Heart right ventricle (tissue), 16 donors: Measurements from ENCODE around the gene SLC6A9. TPM values are rescaled to one million over a fixed set of nuclear protein-coding genes. Genes with fewer than 3 reads are reported as not detected.

Experiments used
- ATAC-seq, 8 donors: fragments of 200-7000 bp; cut with Tn5 transposase; one replicate each; pipeline ENCODE4 v1.9.1; 2020; ENCODE audit warnings: mild to moderate bottlenecking in 8 of 8, moderate library complexity in 8 of 8, moderate number of reproducible peaks in 1 of 8
- DNase-seq, 2 donors: peaks; one replicate each; pipeline ENCODE4 v3.0.0-alpha.2; 2020
- H3K27ac ChIP-seq, 10 donors: fragments of 200-600 bp; sonication (generic) in 2 of 10; one replicate each; pipeline versions ENCODE4 v1.5.0 to v1.8.0; 2020 to 2022; ENCODE audit warnings: mild to moderate bottlenecking in 3 of 10
- H3K27me3 ChIP-seq, 7 donors: fragments of 200-600 bp; one replicate each; pipeline ENCODE4 v1.8.0; 2021 to 2022; ENCODE audit warnings: mild to moderate bottlenecking in 2 of 7
- H3K36me3 ChIP-seq, 9 donors: fragments of 200-600 bp; sonication (generic) in 1 of 9; one replicate each; pipeline versions ENCODE4 v1.5.0 to v1.8.0; 2020 to 2022; ENCODE audit warnings: mild to moderate bottlenecking in 2 of 9
- H3K4me1 ChIP-seq, 9 donors: fragments of 200-600 bp; sonication (generic) in 1 of 9; one replicate each; pipeline versions ENCODE4 v1.5.0 to v1.8.0; 2020 to 2022; ENCODE audit warnings: mild to moderate bottlenecking in 4 of 9
- H3K4me3 ChIP-seq, 10 donors: fragments of 200-600 bp; sonication (generic) in 2 of 10; one replicate each; pipeline versions ENCODE4 v1.5.0 to v1.8.0; 2020 to 2022; ENCODE audit warnings: mild to moderate bottlenecking in 7 of 10, moderate library complexity in 2 of 10
- H3K9me3 ChIP-seq, 11 donors: fragments of 200-600 bp in 10 of 11; sonication (generic) in 2 of 11; one replicate each; pipeline versions ENCODE4 v1.5.0 to v1.8.0; 2013 to 2022; ENCODE audit warnings: mild to moderate bottlenecking in 2 of 11, control low read depth in 1 of 11, moderate library complexity in 1 of 11
- CTCF ChIP-seq, 9 donors: fragments of 200-600 bp; sonication (generic) in 2 of 9; IDR thresholded peaks; one replicate each; pipeline versions ENCODE4 v1.5.0 to v1.8.0; 2021 to 2022; ENCODE audit warnings: antibody characterized with exemption in 9 of 9, mild to moderate bottlenecking in 5 of 9, moderate library complexity in 1 of 9
- WGBS, 2 donors: extraction: QIAGEN DNeasy Blood & Tissue Kit; methylation state at CpG; one replicate each; pipeline ENCODE4 v1.1.7; 2013; ENCODE audit warnings: inconsistent platforms in 1 of 2; 5-methylcytosine and 5-hydroxymethylcytosine counted together
- intact Hi-C, 10 donors: fragments of 100-400 bp; cut with DNase I; formaldehyde crosslinking; loops; one replicate each; pipeline versions ENCODE4 v1.11.1 to v1.14.2; 2022
- polyA plus RNA-seq, 2 donors: library from polyadenylated mRNA; stranded (reverse); fragments of 200-250 nt; gene quantifications; one replicate each; pipeline ENCODE4 v1.2.3, GENCODE V29; 2013
- total RNA-seq, 10 donors: library from RNA; stranded (reverse); fragmentation: NEBNext Ultra II Directional in 3 of 10; extraction: Animal tissue kit (Norgen Biotek cat#: 25700) in 3 of 10; gene quantifications; one replicate each; pipeline versions ENCODE4 v1.2.1 to v1.2.4, GENCODE V29; 2021 to 2023
- donor health status: Arrhythmogenic right ventricular cardiomyopathy.
- donor health status: ischemic (EF 13 %, LVEDD 7.1; RV severe dilation, severe dysfunction).
- donor health status: healthy with polysubstance abuse.
- donor health status: DM: no; HTN: yes; CAD: no.
- donor health status: DM: no; HTN: no; CAD: no.
- donor health status: ischemic (EF 25% LVEDD 6.9; RV normal size, moderate dysfunction).
- donor health status: ischemic (EF 25% LVEDD 5.7; RV mildly dilated, moderate dysfunction).
- donor health status: healthy.
- donor health status: DM: yes; HTN: yes; CAD: no.
- donor health status: Ischemic cardiomyopathy.
- donor health status: ischemic (EF 35%, LVEDD 5.7; RV mildly dilated, moderate dysfunction).
- donor health status: nonischemic (EF 11% LVEDD 7.7; RV severe dilation, severe dysfunction).
- donor health status: DM: yes; HTN: yes; CAD: no.
- donor health status: PGD.
- donor health status: ischemic (EF 29% LVEDD 5.4; RV normal size, mild dysfunction).
- donor health status: nonischemic (EF 23%, LVEDD 6.1; RV moderate dilation, normal function).

SLC6A9 gene
- total and polyA plus RNA-seq, 12 donors = 0.32 to 1.7 (median 0.96) TPM

GRCh38 chr1:43976890-43977289 is 54.4 kb downstream of the SLC6A9 start:
- WGBS, 2 donors = 93 to 94% methylated on average over 8 of the region's 8 CpGs

GRCh38 chr1:43976045-43976444 is 55.2 kb downstream of the SLC6A9 start:
- DNase-seq = no peak
- H3K9me3 ChIP-seq = no peaks in the 10 kb centered on the region
- H3K27ac ChIP-seq = peak overlapping the region in 2 of 10 donors; percentile 93 to 98
- ATAC-seq = no peak
- no peaks in the 10 kb centered on the region for H3K27me3 ChIP-seq
- H3K4me3 ChIP-seq = peak overlapping the region in 9 of 10 donors; percentile 72 to 99 (median 87)
- intact Hi-C loops = no loop called here
- H3K4me1 ChIP-seq = peaks cover 7 to 60% (median 52%) of the 10 kb centered on the region in 9 donors
- H3K36me3 ChIP-seq = peaks cover 0 to 52% (median 25%) of the 10 kb centered on the region in 9 donors
- TF ChIP-seq CTCF (IDR thresholded peaks at IDR 0.05) = no peak
- WGBS, 2 donors = 86 to 90% methylated on average over 4 of the region's 4 CpGs

More at GRCh38 chr1:43976890-43977289, 54.4 kb downstream of the SLC6A9 start:
- ATAC-seq (no peak), DNase-seq (no peak)
- H3K4me3 ChIP-seq = no peak overlapping the region
- H3K4me1 ChIP-seq = peaks cover 7 to 59% (median 51%) of the 10 kb centered on the region in 9 donors
- H3K27ac ChIP-seq = no peak overlapping the region
- no peaks in the 10 kb centered on the region for H3K9me3 ChIP-seq
- intact Hi-C loops = no loop called here
- peaks cover 0 to 47% (median 25%) of the 10 kb centered on the region in 9 donors for H3K36me3 ChIP-seq
- H3K27me3 ChIP-seq = no peaks in the 10 kb centered on the region
- no peak for TF ChIP-seq CTCF (IDR thresholded peaks at IDR 0.05)

- Histone ChIP-seq H3K4me3 (peak overlapping the region; percentile 72 to 99 (median 88)), H3K36me3 (peaks cover 0 to 51% (median 25%) of the 10 kb centered on the region in 9 donors), H3K27ac (peak overlapping the region; percentile 82 to 98 (median 92)), H3K9me3 (no peaks in the 10 kb centered on the region), H3K27me3 (no peaks in the 10 kb centered on the region), H3K4me1 (peaks cover 10 to 63% (median 58%) of the 10 kb centered on the region in 9 donors)
- WGBS, 2 donors = 2% methylated on average over 28 to 34 of the region's 34 CpGs
- DNase-seq (peak; percentile 55 to 65), ATAC-seq (peak; percentile 1 to 38 (median 11))
- no peak for TF ChIP-seq CTCF (IDR thresholded peaks at IDR 0.05)
- intact Hi-C loops = loop anchor here in 1 of 10 donors (2.0 kb wide), 1 partner anchor 29 kb away; the partner anchor contains the start of gene IPO13
Measured at GRCh38 chr1:43975249-43975961, 55.9 kb downstream of the SLC6A9 start.

- ATAC-seq = peak; percentile 86 to 94 (median 91)
- peak in 4 of 9 donors; percentile 24 to 58 (median 47) for TF ChIP-seq CTCF (IDR thresholded peaks at IDR 0.05)
- WGBS, 2 donors = 1% methylated on average over 83 to 93 of the region's 93 CpGs
Measured at GRCh38 chr1:43974443-43975248, 56.6 kb downstream of the SLC6A9 start, which contains the start of gene ATP6V0B. TSS of gene ATP6V0B (plus strand) at chr1:43974960. CDS start at chr1:43975041, 81 bp downstream.

More at GRCh38 chr1:43974443-43975248, 56.6 kb downstream of the SLC6A9 start, which contains the start of gene ATP6V0B:
- Histone ChIP-seq H3K9me3 (no peaks in the 10 kb centered on the region), H3K36me3 (peaks cover 0 to 51% (median 25%) of the 10 kb centered on the region in 9 donors), H3K4me1 (peaks cover 6 to 59% (median 53%) of the 10 kb centered on the region in 9 donors), H3K27me3 (no peaks in the 10 kb centered on the region), H3K4me3 (peak within 1 kb of the TSS; percentile 72 to 99 (median 88)), H3K27ac (peak within 1 kb of the TSS; percentile 82 to 98 (median 92))
- intact Hi-C loops = loop anchor here in 1 of 10 donors (2.0 kb wide), 1 partner anchor 28 kb away; the partner anchor contains the start of gene IPO13
- DNase-seq = peak; percentile 96 to 97
